ENCODE results near the gene FGFR3. TPM values are rescaled to one million over a fixed set of nuclear protein-coding genes. Genes with fewer than 3 reads are reported as not detected.
A peak's percentile ranks its signal among the peaks of the same experiment; 100 is the strongest.

FGFR3 gene
- total and polyA plus RNA-seq, 10 of the 15 experiments (the other 5 are each of a cell fraction or from before 2014, with no cell fraction given): 0.05 to 0.33 (median 0.18) TPM; not detected in 6

DNA sequence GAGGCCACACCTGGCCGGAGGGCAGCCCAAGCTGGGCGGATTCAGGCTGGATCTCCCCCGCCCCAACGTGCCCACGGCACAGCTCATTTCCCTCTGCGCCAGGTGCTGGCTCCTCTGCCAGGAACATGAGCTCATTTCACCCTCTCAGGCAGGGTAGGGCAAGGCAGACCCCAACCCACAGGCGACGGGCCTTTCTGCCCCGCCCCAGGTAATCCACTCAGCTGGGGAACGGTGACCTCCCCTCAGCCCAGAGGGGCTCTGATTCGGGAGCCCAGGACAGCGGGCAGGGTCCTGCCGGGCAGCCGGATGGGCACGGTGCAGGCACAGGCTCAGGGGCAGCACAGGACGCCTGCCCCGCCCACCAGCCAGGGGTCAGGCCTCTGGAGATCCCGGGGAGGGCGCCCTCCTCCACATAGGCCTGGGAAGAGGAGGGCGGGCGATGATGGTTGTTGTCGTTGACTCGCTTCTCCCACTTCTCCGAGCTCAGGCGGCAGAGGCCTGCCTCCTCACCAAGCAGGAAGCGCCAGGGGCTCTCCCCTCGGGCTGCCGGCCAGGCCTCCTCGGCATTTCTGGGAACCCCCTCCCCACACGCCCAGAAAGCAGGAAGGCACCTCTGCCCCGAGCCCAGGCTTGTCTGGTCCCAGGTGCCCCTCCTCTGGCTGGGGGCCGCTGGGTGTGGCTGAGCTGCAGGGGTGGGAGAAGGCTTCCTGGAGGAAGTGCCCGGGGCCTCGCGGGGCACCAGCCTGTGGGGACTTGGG is 40.6 kb upstream of the FGFR3 start:
- peak overlapping the region; percentile 1 for H2AFZ ChIP-seq (ENCODE audit: control insufficient read depth, low read depth, low read length)
- ATAC-seq (no peak), DNase-seq (ENCODE audit: low read depth, low spot score) (no peak), FAIRE-seq (no peak)
- ChIA-PET RAD21 (ENCODE audit: unreplicated experiment) (interaction anchor here (1.8 kb wide), 1 partner anchor 147 kb away, joined by 7 read pairs; no protein-coding TSS in a partner anchor), CTCF (interaction anchor here (1.8 to 2.5 kb wide), 2 partner anchors 58 to 147 kb away, joined by 8 to 11 read pairs; no protein-coding TSS in a partner anchor), SMC1A (ENCODE audit: uncharacterized antibody, unreplicated experiment) (no interaction called here), POLR2A (interaction anchor here (0.8 kb wide), 1 partner anchor 148 kb away, joined by 4 read pairs; no protein-coding TSS in a partner anchor)
- in situ Hi-C loops (cut with MboI): no loop called here
- BruUV-seq (replicated peaks): no TSS peak
- 10% methylated on average over 35 of the region's 35 CpGs for WGBS (ENCODE audit: insufficient coverage, insufficient replicate concordance, low lambda C conversion rate, missing lambda C conversion rate)
- no peaks in the 10 kb centered on the region for H3K79me2 ChIP-seq (ENCODE audit: control insufficient read depth, insufficient read depth, low read length)
- H3K9me3 ChIP-seq (replicated peaks; ENCODE audit: control insufficient read depth, insufficient read depth, low read length): no peaks in the 10 kb centered on the region
- H3K9ac ChIP-seq (ENCODE audit: control insufficient read depth, insufficient read depth, low read length): no peak overlapping the region
- no peaks in the 10 kb centered on the region for H4K20me1 ChIP-seq (ENCODE audit: control insufficient read depth, insufficient read depth)
- no peaks in the 10 kb centered on the region for H3K27me3 ChIP-seq (replicated peaks in 1 of 2; ENCODE audit: control insufficient read depth in 2 of 2, insufficient read depth in 2 of 2, low read length in 1 of 2)
- no peak overlapping the region for H3K27ac ChIP-seq (ENCODE audit: control insufficient read depth, insufficient read depth)
- no peak overlapping the region for H3K4me2 ChIP-seq (ENCODE audit: control insufficient read depth, insufficient read depth)
- intact Hi-C loops (cut with micrococcal nuclease; ENCODE audit: unreplicated experiment): no loop called here
- TF ChIP-seq BHLHE40 (IDR thresholded peaks at IDR 0.05; ENCODE audit: borderline replicate concordance in 1 of 2, low read depth in 2 of 2, low read length in 1 of 2) (no peak), ASH2L (IDR thresholded peaks at IDR 0.05; ENCODE audit: borderline replicate concordance, low read depth) (no peak), SREBF1 (IDR thresholded peaks at IDR 0.05; ENCODE audit: low read length) (no peak), HDAC6 (IDR thresholded peaks at IDR 0.05; ENCODE audit: unreplicated experiment) (no peak), RCOR1 (conservative IDR thresholded peaks at IDR 0.05; ENCODE audit: low read depth, low read length) (no peak), RUNX3 (IDR thresholded peaks at IDR 0.05; ENCODE audit: low read length) (no peak), ZNF274 (IDR thresholded peaks at IDR 0.05; ENCODE audit: insufficient read depth, insufficient read length) (no peak), RB1 (IDR thresholded peaks at IDR 0.05; ENCODE audit: borderline replicate concordance) (no peak), MTA3 (IDR thresholded peaks at IDR 0.05; ENCODE audit: borderline replicate concordance, low read length) (no peak), RAD21 (IDR thresholded peaks at IDR 0.05; ENCODE audit: insufficient read depth, low read depth, low read length) (no peak), NBN (IDR thresholded peaks at IDR 0.05) (no peak), CREB1 (IDR thresholded peaks at IDR 0.05; ENCODE audit: low read depth) (no peak), SPI1 (IDR thresholded peaks at IDR 0.05; ENCODE audit: borderline replicate concordance, insufficient read depth, low read depth, low read length) (no peak)
- H3K4me3 ChIP-seq: no peak overlapping the region
- no peaks in the 10 kb centered on the region for H3K36me3 ChIP-seq (ENCODE audit: control insufficient read depth in 2 of 2, insufficient read depth in 2 of 2, low read length in 1 of 2)
- H3K4me1 ChIP-seq (ENCODE audit: control insufficient read depth, insufficient read depth, low read length): no peaks in the 10 kb centered on the region
